ENCODE data around the gene KRT74.

Gene KRT74

GRCh38 chr12:52534482-52534881, 39.2 kb downstream of the KRT74 start:
- no peak for DNase-seq

DNA sequence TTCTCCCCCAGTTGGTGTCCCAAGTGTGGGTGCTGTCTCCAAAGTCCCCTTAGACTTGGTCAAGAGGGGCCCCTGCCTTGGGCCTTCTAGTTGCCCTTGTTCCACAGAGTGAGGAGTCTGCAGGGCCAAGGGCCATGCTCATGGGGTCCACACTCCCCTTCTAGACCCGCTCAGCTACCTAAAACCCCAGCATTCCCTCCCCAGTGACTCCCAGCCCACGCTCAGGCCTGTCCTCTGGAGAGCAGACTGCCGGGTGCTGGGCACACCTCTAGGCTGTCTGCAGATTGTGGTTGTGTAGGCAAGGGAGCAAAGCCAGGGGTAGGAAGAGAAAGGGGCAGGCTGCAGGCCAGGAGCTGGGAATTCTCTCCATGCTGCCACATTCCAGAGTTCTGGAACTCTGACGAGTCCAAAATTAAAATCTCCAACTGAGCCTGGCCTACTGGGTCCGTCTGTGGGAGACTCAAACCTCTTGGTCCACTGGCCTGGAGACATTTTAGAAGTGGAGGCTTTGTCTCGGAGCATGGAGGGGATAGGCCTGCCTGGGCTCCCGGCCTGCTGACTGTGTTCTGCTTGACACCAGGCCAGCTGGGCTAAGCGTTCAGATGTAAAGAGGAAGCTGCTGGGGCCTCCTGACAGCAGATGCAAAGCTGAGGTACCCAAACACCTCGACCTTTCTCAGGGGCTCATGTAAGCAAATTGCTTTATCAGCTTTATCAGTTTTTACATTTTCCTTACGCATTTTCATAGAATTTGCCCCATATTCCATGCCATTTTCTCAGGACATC, 39.8 kb downstream of the KRT74 start:
- DNase-seq, result no peak

- DNase-seq, result no peak
Measured at GRCh38 chr12:52532636-52533035, 41.0 kb downstream of the KRT74 start.

DNA sequence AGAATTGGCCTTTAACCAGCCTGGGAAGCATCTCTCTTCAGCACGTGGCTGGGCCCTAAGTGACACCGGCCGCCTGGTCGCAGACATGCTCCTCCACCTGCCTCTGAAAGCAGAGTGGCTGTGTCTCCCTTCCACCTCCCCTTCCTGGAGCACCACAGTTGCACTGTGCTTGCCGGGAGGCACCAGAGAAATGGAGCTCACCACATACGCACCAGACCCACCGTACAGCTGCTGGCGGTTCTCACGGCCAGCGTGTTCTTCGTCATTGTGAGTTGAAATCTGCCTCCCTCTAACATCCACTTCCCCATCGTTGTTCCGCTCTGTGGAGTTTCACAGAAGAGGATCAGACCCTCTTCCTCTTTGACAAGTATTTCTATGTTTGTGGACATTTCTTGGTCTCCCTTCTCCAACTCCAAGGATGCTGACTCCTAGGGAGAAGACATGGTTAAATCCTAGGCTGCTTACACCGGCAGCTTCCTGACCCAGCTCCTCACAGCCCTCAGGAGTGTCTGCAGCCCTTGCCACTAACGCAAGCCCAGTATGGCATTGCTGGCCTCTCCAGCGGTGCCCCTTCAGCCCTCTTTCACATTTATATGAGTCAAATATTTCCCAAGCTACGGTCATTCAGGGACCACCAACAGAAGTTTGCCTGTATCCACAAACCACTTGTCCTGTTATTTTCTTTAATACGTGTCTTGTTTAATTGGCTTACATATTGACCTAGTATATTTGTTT, 41.9 kb downstream of the KRT74 start:
- DNase-seq, result no peak

- DNase-seq, result no peak
Measured at GRCh38 chr12:52530905-52531304, 42.7 kb downstream of the KRT74 start.

GRCh38 chr12:52530366-52530765, 43.3 kb downstream of the KRT74 start:
- DNase-seq, result no peak

- no peak for DNase-seq
Measured at GRCh38 chr12:52529846-52530245, 43.8 kb downstream of the KRT74 start.

- no peak for DNase-seq
Measured at GRCh38 chr12:52529417-52529816, 44.2 kb downstream of the KRT74 start.

- DNase-seq, result peak; percentile 23
Measured at GRCh38 chr12:52528641-52529143, 45.0 kb downstream of the KRT74 start.

DNA sequence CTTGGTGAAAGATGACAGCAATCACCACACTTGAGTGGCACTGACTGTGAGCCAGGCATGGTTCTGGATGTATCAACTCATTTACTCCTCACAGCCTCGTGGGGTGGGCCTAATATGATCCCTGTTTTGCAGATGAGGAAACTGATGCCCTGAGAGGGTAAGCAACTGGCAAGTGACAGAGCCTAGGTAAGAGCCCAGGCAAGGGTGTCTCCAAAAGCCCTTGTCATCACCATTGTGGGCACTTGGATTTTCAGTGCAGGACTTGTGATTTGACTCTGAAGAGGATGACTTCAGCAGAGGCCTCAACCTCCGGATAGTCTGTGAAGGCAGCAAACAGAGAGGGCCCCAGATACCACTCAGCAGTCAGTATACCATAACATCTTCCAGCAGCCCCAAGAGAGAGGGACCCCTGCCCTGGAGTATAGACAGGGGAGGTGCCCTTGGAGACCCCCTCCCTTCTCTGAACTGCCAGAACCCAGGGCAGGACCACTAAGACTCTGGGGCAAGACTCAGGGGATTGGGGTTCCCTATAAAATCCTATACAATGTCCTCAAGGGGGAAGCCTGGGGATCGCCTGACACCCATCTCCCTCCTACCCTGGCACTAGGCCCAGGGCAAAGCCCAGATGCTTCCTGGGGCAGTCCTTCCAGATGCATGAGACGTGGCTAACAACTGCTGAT, 46.4 kb downstream of the KRT74 start:
- peak; percentile 46 for DNase-seq

DNA sequence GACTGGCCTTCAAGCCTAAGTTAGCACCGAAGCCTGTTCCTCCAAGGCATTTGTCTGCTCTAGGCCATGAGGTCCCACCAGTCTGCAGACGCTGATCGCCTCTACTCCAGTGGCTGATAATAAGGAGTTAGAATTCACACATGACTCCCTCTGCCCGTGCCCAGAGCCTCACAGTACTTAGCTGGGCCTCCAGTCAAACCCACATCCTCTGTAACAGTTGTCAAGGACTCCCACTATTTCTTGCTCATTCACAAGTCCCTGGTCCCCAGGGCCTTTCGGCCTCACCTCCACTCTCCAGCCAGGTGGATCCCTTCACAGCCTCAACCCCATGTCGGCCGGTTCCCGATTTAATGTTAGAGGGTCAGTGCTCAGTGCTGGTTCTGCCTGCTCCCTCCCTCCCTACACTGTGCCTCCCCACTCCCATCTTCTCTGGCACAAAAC, 47.1 kb downstream of the KRT74 start:
- no peak for DNase-seq

DNA sequence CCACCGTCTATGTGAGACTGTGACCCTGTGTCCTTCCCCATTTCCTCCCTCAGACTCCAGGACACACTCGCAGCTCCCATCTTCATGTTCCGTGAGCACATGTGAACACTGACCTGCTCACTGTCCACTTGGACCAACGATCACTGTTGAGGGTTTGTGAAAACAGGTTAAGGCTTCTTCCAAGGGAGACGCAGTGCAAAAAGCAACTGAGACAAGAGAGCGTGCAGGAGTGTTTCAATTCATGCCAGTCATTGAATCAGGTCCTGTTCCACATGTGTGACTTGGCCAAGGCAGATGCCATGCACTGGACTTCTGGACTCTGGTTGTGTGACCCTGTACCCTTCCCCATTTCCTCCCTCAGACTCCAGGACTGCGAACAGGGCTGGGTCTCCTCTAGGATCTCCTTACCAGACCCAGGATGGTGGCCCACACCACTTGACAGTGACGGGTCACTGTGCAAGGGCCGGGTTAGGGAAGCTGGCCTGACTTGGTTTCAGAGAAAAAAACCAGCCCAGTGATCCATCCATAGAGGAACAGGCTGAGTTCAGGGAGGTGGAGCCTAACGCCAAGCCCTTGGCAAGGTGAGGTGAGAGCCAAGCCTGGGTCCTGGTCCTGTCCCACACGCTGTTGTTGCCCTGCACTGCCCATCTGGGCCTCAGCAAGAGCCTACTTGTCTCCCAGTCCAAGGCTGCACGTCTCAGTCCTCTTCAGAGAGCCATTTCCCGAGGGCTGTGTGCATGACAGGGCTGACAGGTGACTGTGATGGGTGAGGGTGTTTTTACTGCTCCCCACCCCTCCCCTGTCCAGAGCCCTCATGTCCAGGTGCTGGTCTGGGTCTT, 47.8 kb downstream of the KRT74 start:
- peak; percentile 15 for DNase-seq

DNA sequence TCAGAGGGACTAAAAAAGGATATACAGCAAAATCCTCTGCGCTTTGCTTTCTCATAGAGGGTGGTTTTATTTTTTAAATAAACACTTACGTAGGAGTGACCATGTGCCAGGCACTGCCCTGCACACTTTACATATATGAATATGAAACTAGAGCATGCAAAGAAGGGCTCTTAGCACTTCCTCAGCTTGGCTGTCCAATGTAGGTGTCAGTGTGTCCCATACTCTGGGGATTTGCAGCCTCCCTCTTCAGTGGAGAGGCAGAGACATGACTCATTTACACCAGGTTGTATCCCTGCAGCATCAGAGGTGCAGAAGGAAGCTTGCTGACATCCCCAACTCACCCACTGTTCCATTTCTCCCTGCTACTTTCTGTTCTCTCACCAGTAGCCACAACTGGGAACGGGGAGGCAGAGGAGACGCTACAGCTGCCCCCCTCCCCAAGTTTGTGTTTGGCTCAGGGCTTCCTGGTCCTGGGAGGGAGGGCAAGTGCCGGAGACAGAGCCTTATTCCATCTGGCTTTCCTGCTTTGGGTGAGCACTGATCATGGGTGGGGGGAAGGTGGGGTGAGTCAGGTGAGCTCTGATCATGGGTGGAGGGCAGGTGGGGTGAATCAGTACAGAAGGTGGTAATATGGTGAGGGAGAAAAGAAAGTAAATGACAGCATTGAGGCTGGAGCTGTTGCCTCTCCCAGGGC, 48.6 kb downstream of the KRT74 start:
- DNase-seq, result peak; percentile 15

DNA sequence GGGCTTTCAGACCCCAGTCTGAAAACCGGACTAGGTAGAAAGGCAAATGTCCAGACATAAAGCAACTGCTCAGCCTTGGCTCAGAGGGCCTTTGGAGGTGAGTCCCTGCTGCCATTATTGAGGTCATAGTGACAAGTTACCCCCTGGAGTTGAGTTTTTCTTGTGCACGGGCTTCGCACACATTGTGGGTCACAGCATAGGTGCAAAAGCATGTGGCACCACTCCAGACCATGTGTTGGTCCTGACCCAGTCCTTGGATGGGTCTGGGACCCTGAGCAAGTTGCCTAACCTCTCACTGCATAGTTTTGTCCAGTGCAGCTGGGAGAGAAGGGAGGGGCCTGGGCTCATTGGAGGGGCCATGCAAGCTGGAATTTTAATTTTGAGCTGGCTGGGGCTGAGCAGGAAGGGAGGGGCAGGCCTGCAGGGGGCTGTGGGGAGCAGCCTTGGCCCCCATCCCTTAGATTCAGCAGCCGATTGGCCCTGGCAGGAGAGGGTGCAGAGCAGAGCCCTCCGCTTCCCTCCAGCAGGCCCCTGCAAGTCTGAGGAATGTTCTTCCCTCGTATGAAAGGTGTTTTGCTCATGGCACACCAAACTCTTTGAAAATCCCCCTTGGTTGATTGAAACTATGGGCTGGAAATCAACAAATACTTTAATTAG, 49.3 kb downstream of the KRT74 start:
- peak; percentile 20 for DNase-seq

GRCh38 chr12:52523824-52524223, 49.8 kb downstream of the KRT74 start:
- DNase-seq, result no peak

DNA sequence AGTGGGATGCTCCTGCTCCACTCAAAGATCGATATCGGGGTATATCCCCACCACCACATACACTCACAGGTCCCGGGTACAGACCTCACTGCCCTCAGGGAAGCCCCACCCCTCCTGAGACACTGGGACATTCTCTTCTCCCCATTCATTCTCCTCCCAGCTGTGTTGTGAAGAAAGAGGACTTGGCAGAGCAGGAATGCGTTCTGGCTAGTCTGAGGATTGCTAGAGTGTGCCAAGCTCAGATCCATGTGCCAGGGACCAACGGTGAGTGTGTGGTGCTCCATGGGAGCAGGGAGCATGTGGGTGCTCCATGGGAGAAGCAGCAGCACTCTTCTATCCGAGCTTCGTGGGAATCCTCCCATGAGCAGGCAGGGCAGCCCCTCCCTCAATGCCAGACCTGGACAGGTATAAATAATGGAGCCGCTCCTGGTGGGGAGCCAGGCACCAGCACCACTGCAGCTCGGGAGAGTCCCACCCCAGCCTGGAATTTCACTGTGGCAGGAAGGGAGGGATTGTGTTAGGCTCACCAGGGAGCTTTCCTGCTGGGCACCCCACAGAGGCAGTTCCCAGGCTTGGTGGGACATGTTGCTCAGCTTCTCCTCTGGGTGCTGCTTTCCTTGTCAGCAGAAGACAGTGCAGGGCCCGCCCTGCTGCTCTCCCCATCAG, 51.2 kb downstream of the KRT74 start:
- peak; percentile 36 for DNase-seq

DNA sequence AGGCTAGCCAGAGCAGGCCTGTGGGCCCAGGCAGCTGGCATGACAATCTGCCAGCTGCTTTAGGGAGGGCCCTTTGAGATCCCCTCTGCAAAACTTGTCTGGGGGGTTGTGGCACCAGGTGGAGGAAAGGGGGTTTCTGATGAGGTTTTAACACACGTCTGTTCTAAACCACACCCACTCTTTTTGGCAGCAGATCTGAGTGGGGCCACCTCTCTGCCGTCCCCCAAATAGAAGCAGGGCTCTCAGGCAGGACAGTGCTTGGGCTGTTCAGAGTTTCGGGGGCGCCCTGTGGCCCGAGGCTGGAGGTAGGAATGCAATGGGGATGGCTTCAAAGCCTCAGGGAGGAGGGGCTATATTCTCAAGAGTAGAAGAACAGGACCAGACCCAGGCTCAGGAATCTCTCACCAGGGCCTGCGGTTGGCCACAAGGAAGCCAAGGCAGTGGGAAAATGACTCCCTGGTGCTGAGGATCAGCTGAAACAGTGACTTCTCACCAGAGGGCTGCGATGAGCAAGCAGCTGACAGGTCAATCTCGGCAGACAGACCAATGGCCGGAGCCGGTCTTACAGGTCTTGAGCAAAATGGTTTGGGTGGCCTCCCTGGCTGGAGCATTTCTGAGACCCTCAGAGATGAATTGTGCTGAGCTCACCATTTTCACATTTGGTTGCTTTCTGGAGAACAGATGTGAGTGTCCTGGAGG, 51.9 kb downstream of the KRT74 start:
- DNase-seq, result no peak

DNA sequence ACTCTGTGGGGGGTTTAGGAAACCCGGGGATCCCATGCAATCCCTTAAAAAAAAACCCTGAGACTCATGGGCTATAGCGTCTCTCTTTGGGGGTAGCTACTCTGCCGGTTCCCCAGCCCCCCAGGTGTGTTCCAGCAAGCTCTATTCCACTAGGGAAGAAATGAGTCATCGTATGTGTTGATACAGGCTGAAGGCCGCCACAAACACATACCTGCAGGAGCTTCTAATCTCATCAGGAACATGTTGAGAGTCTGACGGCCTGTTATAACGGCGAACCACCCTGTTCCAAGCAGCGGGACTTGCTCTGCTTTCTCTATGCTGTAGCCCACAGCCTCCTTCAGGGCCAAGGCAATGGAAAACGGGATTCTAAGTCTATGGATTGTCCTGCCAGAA, 52.5 kb downstream of the KRT74 start:
- no peak for DNase-seq

DNA sequence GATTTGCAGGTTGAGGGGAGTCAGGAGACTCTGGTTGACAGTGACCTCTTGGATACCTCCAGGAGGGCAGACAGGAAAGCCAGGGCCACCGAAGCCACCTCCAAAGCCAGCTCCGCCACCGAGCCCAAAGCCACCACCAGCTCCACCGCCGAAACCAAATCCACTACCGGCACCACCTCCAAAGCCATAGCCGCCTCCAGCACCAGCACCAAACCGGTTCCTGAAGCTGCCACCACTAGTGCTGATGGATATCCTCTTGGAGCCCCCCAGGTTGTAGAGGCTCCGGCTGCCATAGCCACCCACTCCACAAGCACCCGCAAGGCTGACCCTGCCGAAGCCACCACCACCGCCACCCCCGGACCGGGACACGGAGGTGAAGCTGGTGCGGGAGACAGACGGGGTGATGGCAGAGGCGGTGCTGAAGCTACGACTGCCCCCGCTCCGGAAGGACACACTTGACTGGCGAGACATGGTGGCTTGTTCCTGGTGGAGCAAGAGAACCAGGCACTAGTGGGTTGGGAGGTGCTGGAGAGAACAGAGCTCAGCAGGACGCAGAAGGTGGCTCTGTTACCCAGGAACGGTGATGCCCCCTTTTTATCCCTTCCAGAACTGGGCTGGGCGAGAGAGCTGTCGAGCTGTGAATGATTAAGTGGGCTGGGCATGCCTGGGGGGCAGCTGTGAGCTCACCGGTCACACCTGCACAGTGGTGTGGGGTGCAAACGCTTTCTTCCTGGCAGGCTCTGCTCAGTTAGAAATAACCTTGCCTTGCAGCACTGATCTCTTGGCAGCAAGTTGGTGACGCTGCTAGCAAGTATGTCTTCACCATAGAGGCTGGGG, 53.6 kb downstream of the KRT74 start, which contains the start of gene KRT5:
Gene KRT5, minus strand, starts transcription at position 569 of the 837 bp plus-strand sequence. Its CDS starts 98 bp downstream, at position 471.
- DNase-seq, result peak; percentile 28

Measured in activated CD8-positive, alpha-beta memory T cell treated with anti-CD3 and anti-CD28 coated beads, Interleukin-2, amount 50 U/mL, for 48 hours (primary cell).